Colonic mucosa (tissue), 4 donors: Measurements from ENCODE around the gene TDRD7. TPM values are rescaled to one million over a fixed set of nuclear protein-coding genes. Genes with fewer than 3 reads are reported as not detected.
"Not testable (repeated sequence)": the region's sequence is repeated elsewhere in the genome, so short reads cannot be mapped to it uniquely, and the experiment has no call there.

Source experiments
- DNase-seq: peaks from one replicate; pipeline ENCODE4 v3.0.0-alpha.2; 2020
- H3K27ac ChIP-seq: fragments of 200-600 bp; one replicate; pipeline ENCODE4 v1.8.0; 2021
- H3K27me3 ChIP-seq: fragments of 200-600 bp; one replicate; pipeline ENCODE4 v1.8.0; 2021
- H3K36me3 ChIP-seq: fragments of 200-600 bp; one replicate; pipeline ENCODE4 v1.8.0; 2021
- H3K4me1 ChIP-seq: fragments of 200-600 bp; one replicate; pipeline ENCODE4 v1.8.0; 2021; ENCODE audit warnings: mild to moderate bottlenecking
- H3K4me3 ChIP-seq: fragments of 200-600 bp; one replicate; pipeline ENCODE4 v1.8.0; 2021
- H3K9ac ChIP-seq, 2 donors: one replicate each; pipeline ENCODE4 v1.7.0; 2013; ENCODE audit warnings: control low read depth in 2 of 2, low read depth in 2 of 2, low read length in 2 of 2
- H3K9me3 ChIP-seq: fragments of 200-600 bp; one replicate; pipeline ENCODE4 v1.8.0; 2021
- intact Hi-C: fragments of 100-400 bp; cut with DNase I; formaldehyde crosslinking; loops from one replicate; pipeline ENCODE4 v1.14.1; 2022
- total RNA-seq, 2 donors: library from RNA; stranded (reverse); fragmentation: NEBNext Ultra II Directional in 1 of 2; extraction: Animal tissue kit (Norgen Biotek cat#: 25700) in 1 of 2; gene quantifications; one replicate each; pipeline ENCODE4 v1.2.1, GENCODE V29; 2021
- TF ChIP-seq, protein P1 (sequence below): fragments of 200-600 bp; IDR thresholded peaks from one replicate; pipeline ENCODE4 v1.8.0; 2022; ENCODE audit warnings: antibody characterized with exemption, mild to moderate bottlenecking
- donor health status: healthy.
- donor health status: DM: no; HTN: no; CAD: no.
- donor health status: DM: no; HTN: no; CAD: no.

TDRD7 gene
- total RNA-seq, 2 donors from 2014 or later = 28.8 to 35.3 TPM

DNA sequence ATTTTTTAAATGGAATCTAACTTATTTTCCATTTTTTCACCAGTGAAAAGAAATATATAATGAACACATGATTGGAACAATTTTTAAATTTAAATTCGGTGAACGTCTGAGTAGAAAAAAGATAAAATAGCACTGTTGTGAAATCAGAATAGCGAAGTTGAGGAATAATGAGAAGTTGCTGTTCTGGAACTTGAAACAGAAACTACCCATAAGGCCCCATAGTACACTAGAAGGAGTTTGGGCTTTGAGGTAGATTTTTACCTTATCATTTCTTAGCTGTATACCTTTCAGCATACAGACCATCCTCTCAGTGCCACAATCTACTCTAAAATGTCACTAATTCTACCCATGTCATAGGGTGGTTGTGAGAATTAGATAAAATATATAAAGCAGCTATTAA is 35.1 kb downstream of the TDRD7 start:
- Histone ChIP-seq H3K4me1 (no peaks in the 10 kb centered on the region), H3K9me3 (no peaks in the 10 kb centered on the region), H3K4me3 (no peak overlapping the region), H3K27me3 (no peaks in the 10 kb centered on the region), H3K36me3 (no peaks in the 10 kb centered on the region), H3K27ac (no peak overlapping the region), H3K9ac (no peak overlapping the region)
- intact Hi-C loops = no loop called here
- DNase-seq = no peak
- TF ChIP-seq, protein P1, sequence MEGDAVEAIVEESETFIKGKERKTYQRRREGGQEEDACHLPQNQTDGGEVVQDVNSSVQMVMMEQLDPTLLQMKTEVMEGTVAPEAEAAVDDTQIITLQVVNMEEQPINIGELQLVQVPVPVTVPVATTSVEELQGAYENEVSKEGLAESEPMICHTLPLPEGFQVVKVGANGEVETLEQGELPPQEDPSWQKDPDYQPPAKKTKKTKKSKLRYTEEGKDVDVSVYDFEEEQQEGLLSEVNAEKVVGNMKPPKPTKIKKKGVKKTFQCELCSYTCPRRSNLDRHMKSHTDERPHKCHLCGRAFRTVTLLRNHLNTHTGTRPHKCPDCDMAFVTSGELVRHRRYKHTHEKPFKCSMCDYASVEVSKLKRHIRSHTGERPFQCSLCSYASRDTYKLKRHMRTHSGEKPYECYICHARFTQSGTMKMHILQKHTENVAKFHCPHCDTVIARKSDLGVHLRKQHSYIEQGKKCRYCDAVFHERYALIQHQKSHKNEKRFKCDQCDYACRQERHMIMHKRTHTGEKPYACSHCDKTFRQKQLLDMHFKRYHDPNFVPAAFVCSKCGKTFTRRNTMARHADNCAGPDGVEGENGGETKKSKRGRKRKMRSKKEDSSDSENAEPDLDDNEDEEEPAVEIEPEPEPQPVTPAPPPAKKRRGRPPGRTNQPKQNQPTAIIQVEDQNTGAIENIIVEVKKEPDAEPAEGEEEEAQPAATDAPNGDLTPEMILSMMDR = no peak

DNA sequence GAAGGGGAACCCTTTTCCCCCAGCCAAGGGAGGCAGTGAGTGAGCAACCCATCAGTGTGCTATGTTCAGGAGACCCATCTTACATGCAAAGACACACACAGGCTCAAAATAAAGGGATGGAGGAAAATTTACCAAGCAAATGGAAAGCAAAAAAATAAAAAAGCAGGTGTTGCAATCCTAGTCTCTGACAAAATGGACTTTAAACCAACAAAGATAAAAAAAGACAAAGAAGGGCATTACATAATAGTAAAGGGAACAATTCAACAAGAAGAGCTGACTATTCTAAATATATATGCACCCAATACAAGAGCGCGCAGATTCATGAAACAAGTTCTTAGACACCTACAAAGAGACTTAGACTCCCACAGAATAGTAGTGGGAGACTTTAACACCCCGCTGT is 41.7 kb downstream of the TDRD7 start:
- H3K27ac ChIP-seq, H3K9ac ChIP-seq, H3K4me3 ChIP-seq, H3K27me3 ChIP-seq, H3K36me3 ChIP-seq, intact Hi-C loops, DNase-seq, H3K4me1 ChIP-seq, H3K9me3 ChIP-seq: not testable (repeated sequence)

DNA sequence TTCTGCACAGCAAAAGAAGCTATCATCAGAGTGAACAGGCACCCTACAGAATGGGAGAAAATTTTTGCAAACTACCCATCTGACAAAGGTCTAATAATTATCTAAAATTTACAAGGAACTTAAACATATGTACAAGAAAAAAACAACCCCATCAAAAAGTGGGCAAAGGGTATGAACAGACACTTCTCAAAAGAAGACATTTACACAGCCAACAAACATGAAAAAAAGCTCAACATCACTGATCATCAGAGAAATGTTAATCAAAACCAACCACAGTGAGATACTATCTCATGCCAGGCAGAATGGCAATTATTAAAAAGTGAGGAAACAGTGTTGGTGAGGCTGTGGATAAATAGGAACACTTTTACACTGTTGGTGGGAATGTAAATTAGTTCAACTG is 44.9 kb downstream of the TDRD7 start:
- H3K27ac ChIP-seq, H3K27me3 ChIP-seq, H3K36me3 ChIP-seq, DNase-seq, H3K9ac ChIP-seq, intact Hi-C loops, H3K9me3 ChIP-seq, H3K4me3 ChIP-seq, H3K4me1 ChIP-seq: not testable (repeated sequence)

DNA sequence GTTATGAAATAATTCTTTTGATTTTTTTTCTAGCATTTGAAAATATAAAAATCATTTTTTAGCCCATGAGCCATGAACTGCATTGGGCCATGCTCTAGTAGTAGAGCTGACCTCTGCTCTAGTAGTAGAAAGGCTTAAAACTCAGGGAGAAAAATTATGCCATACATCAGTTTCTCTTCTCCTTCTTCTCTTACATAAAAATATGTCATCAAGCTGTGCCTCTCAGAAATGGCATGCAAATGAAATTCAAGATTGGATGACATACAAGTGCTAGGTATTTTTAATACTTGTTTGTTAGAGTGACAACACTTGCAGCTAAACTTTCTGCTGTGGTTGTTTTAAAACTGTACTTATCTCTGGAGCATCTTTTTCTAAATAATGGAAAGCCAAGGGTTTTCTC is 47.4 kb downstream of the TDRD7 start:
- Histone ChIP-seq H3K4me1 (no peaks in the 10 kb centered on the region), H3K36me3 (no peaks in the 10 kb centered on the region), H3K4me3 (no peak overlapping the region), H3K27ac (no peak overlapping the region), H3K9me3 (no peaks in the 10 kb centered on the region), H3K9ac (no peak overlapping the region), H3K27me3 (no peaks in the 10 kb centered on the region)
- TF ChIP-seq, protein P1 = no peak
- no peak for DNase-seq
- intact Hi-C loops = no loop called here

DNA sequence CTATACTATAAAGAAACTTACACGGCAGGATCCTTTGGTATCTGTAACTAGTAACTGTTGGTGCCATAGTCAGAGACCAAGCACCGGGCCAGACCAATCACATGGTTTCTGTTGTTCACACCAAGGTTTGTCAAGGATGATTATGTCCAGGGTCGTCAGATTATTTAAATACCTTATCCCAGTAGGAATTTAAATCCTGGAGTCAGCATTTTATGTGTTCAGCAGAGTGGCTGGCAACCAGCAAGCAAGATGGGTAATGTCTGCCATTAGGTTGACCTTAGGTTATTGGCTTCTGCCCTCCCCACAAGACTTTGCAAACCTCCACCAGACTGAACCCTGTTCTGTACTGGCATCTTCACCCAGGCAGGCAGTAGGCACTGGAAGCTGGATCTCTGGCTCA is 50.3 kb downstream of the TDRD7 start:
- Histone ChIP-seq H3K9me3 (no peaks in the 10 kb centered on the region), H3K27ac (no peak overlapping the region), H3K4me1 (no peaks in the 10 kb centered on the region), H3K36me3 (no peaks in the 10 kb centered on the region), H3K27me3 (no peaks in the 10 kb centered on the region), H3K4me3 (no peak overlapping the region), H3K9ac (no peak overlapping the region)
- intact Hi-C loops = no loop called here
- TF ChIP-seq, protein P1 = no peak
- DNase-seq = no peak

DNA sequence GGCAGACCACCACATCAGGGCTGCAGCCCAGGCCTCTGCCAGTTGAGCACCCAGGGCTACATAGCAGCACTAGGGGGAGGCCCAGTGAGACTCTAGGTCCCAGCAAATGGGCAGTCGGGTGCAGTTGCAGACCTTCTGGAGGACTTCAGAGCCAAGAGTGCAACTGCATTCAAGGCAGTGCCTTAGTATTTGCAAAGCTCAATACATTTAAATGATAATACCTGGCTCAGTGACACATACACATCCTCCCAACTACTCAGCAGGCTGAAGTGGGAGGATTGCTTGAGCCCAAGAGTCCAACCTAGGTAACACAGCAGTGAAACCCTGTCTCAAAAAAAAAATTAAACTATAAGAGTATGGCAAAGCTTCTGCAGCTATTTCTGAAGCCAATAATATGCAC is 51.0 kb downstream of the TDRD7 start:
- TF ChIP-seq, protein P1 = no peak
- no peaks in the 10 kb centered on the region for H3K4me1 ChIP-seq
- H3K4me3 ChIP-seq = no peak overlapping the region
- no peaks in the 10 kb centered on the region for H3K27me3 ChIP-seq
- intact Hi-C loops = no loop called here
- H3K9ac ChIP-seq = no peak overlapping the region
- no peaks in the 10 kb centered on the region for H3K36me3 ChIP-seq
- H3K27ac ChIP-seq = no peak overlapping the region
- no peak for DNase-seq
- no peaks in the 10 kb centered on the region for H3K9me3 ChIP-seq
